Liver (tissue), 9 donors: ENCODE data around the gene SLC18A3. TPM values are rescaled to one million over a fixed set of nuclear protein-coding genes. Genes with fewer than 3 reads are reported as not detected.

ENCODE experiments used
- DNase-seq: peaks from one replicate; pipeline ENCODE4 v3.0.0-alpha.2; 2017; ENCODE audit warnings: low spot score
- H3K27ac ChIP-seq, 2 donors: one replicate each; pipeline ENCODE4 v1.7.0; 2013; ENCODE audit warnings: inconsistent platforms in 2 of 2, low read length in 2 of 2, control low read depth in 1 of 2, low read depth in 1 of 2, mild to moderate bottlenecking in 1 of 2
- H3K27me3 ChIP-seq, 4 donors: one replicate each; pipeline versions ENCODE4 v1.6.1 to v1.7.0; 2013; ENCODE audit warnings: low read length in 3 of 4, inconsistent platforms in 1 of 4, mild to moderate bottlenecking in 1 of 4, moderate library complexity in 1 of 4; ENCODE audit not compliant: control insufficient read depth in 4 of 4, insufficient read depth in 4 of 4
- H3K36me3 ChIP-seq, 4 donors: one replicate each; pipeline versions ENCODE4 v1.6.1 to v1.7.0; 2013; ENCODE audit warnings: low read length in 3 of 4, mild to moderate bottlenecking in 3 of 4, low read depth in 1 of 4, moderate library complexity in 1 of 4; ENCODE audit not compliant: control insufficient read depth in 4 of 4, insufficient read depth in 3 of 4
- H3K4me1 ChIP-seq, 4 donors: one replicate each; pipeline versions ENCODE4 v1.6.1 to v1.7.0; 2013; ENCODE audit warnings: low read length in 3 of 4, mild to moderate bottlenecking in 3 of 4, moderate library complexity in 1 of 4; ENCODE audit not compliant: control insufficient read depth in 4 of 4, insufficient read depth in 4 of 4
- H3K4me3 ChIP-seq, 3 donors: one replicate each; pipeline versions ENCODE4 v1.6.1 to v1.7.0; 2013; ENCODE audit warnings: low read length in 3 of 3, control low read depth in 1 of 3, low read depth in 1 of 3, mild to moderate bottlenecking in 1 of 3
- H3K9ac ChIP-seq, 2 donors: one replicate each; pipeline ENCODE4 v1.7.0; 2013; ENCODE audit warnings: low read length in 2 of 2, mild to moderate bottlenecking in 2 of 2, moderate library complexity in 2 of 2, control low read depth in 1 of 2, low read depth in 1 of 2
- H3K9me3 ChIP-seq, 4 donors: one replicate each; pipeline versions ENCODE4 v1.6.1 to v1.7.0; 2013; ENCODE audit warnings: low read length in 3 of 4; ENCODE audit not compliant: control insufficient read depth in 4 of 4
- ATF3 ChIP-seq: IDR thresholded peaks from 2 replicates; pipeline ENCODE4 v1.6.1; 2016; ENCODE audit warnings: antibody characterized with exemption
- FOXA2 ChIP-seq: IDR thresholded peaks from 2 replicates; pipeline ENCODE4 v1.6.1; 2016; ENCODE audit warnings: antibody characterized with exemption
- GABPA ChIP-seq, 2 donors: IDR thresholded peaks in 1 of 2; conservative IDR thresholded peaks in 1 of 2; 2 replicates each; pipeline ENCODE4 v1.6.1; 2016; ENCODE audit warnings: antibody characterized with exemption in 2 of 2, mild to moderate bottlenecking in 1 of 2, moderate library complexity in 1 of 2
- HNF4A ChIP-seq, 2 donors: conservative IDR thresholded peaks; 2 replicates each; pipeline ENCODE4 v1.6.1; 2016; ENCODE audit warnings: antibody characterized with exemption in 2 of 2, mild to moderate bottlenecking in 2 of 2
- HNF4G ChIP-seq: IDR thresholded peaks from 2 replicates; pipeline ENCODE4 v1.6.1; 2016; ENCODE audit warnings: antibody characterized with exemption
- MAX ChIP-seq: IDR thresholded peaks from 2 replicates; pipeline ENCODE4 v1.6.1; 2016; ENCODE audit warnings: antibody characterized with exemption
- NR2F2 ChIP-seq: IDR thresholded peaks from 2 replicates; pipeline ENCODE4 v1.6.1; 2016; ENCODE audit warnings: antibody characterized with exemption
- RAD21 ChIP-seq, 2 donors: IDR thresholded peaks; 2 replicates each; pipeline ENCODE4 v1.6.1; 2016; ENCODE audit warnings: antibody characterized with exemption in 2 of 2, mild to moderate bottlenecking in 2 of 2
- SP1 ChIP-seq: IDR thresholded peaks from 2 replicates; pipeline ENCODE4 v1.6.1; 2018; ENCODE audit warnings: antibody characterized with exemption, mild to moderate bottlenecking
- YY1 ChIP-seq: IDR thresholded peaks from 2 replicates; pipeline ENCODE4 v1.6.1; 2016; ENCODE audit warnings: antibody characterized with exemption, mild to moderate bottlenecking
- ZBTB33 ChIP-seq: IDR thresholded peaks from 2 replicates; pipeline ENCODE4 v1.6.1; 2016; ENCODE audit warnings: antibody characterized with exemption
- WGBS: extraction: QIAGEN DNeasy Blood & Tissue Kit; methylation state at CpG from one replicate; pipeline ENCODE4 v1.1.7; 2013; 5-methylcytosine and 5-hydroxymethylcytosine counted together
- polyA plus RNA-seq, 2 donors: library from polyadenylated mRNA; stranded (reverse) in 1 of 2; unstranded in 1 of 2; fragments of 200-250 nt in 1 of 2; fragments of >200 nt in 1 of 2; fragmentation: Nextera tagmentation in 1 of 2; extraction: Ambion mirVana in 1 of 2; gene quantifications; one replicate each; pipeline versions ENCODE4 v1.2.1 to v1.2.3, GENCODE V29; 2013 to 2015
- total RNA-seq, 2 donors: library from RNA; depleted of rRNA; stranded (reverse); fragments of >200 nt; gene quantifications; one replicate each; pipeline ENCODE4 v1.2.3, GENCODE V29; 2014
- donor health status: healthy.
- donor health status: healthy.
- donor health status: healthy.
- donor health status: healthy.
- donor health status: healthy.

SLC18A3 gene
- total and polyA plus RNA-seq, 4 donors, result not detected

GRCh38 chr10:49656845-49657493, 46.9 kb downstream of the SLC18A3 start:
- H3K4me3 ChIP-seq, result no peak overlapping the region
- H3K9me3 ChIP-seq, result peaks cover 0 to 5% (median 2%) of the 10 kb centered on the region in 4 donors
- 79% methylated on average over 9 of the region's 9 CpGs for WGBS
- H3K27ac ChIP-seq, result no peak overlapping the region
- H3K9ac ChIP-seq, result no peak overlapping the region
- no peaks in the 10 kb centered on the region for H3K4me1 ChIP-seq
- no peaks in the 10 kb centered on the region for H3K36me3 ChIP-seq
- H3K27me3 ChIP-seq, result no peaks in the 10 kb centered on the region
- no peak for DNase-seq
- TF ChIP-seq GABPA (IDR thresholded peaks at IDR 0.05 in 1 of 2, conservative IDR thresholded peaks at IDR 0.05 in 1 of 2), result no peak
- no peak for TF ChIP-seq HNF4G
- TF ChIP-seq FOXA2, result no peak
- TF ChIP-seq ZBTB33, result no peak
- no peak for TF ChIP-seq RAD21 (IDR thresholded peaks at IDR 0.05)
- no peak for TF ChIP-seq YY1

- 62% methylated on average over 1 of the region's 1 CpG for WGBS
- TF ChIP-seq MAX (no peak), SP1 (no peak)
- Histone ChIP-seq H3K4me3 (no peak overlapping the region), H3K27me3 (no peaks in the 10 kb centered on the region), H3K9me3 (peaks cover 0 to 5% (median 2%) of the 10 kb centered on the region in 4 donors), H3K36me3 (no peaks in the 10 kb centered on the region), H3K9ac (no peak overlapping the region), H3K27ac (no peak overlapping the region), H3K4me1 (no peaks in the 10 kb centered on the region)
- no peak for DNase-seq
Measured at GRCh38 chr10:49657606-49658005, 47.5 kb downstream of the SLC18A3 start.

- 51% methylated on average over 8 of the region's 8 CpGs for WGBS
- Histone ChIP-seq H3K9me3 (peaks cover 0 to 5% (median 2%) of the 10 kb centered on the region in 4 donors), H3K36me3 (no peaks in the 10 kb centered on the region), H3K9ac (no peak overlapping the region), H3K27ac (no peak overlapping the region), H3K27me3 (no peaks in the 10 kb centered on the region), H3K4me1 (no peaks in the 10 kb centered on the region), H3K4me3 (no peak overlapping the region)
- no peak for TF ChIP-seq ATF3
- no peak for TF ChIP-seq SP1
- no peak for TF ChIP-seq FOXA2
- TF ChIP-seq HNF4A (conservative IDR thresholded peaks at IDR 0.05), result no peak
- TF ChIP-seq NR2F2, result no peak
- DNase-seq, result no peak
Measured at GRCh38 chr10:49661140-49661856, 51.2 kb downstream of the SLC18A3 start.

Other genes with a start within 250 kb of the SLC18A3 start
- gene DRGX, start 214.2 kb upstream of the SLC18A3 start, total RNA-seq, result not detected
- not detected for gene DRGX, start 214.2 kb upstream of the SLC18A3 start, polyA plus RNA-seq
- 10 to 100 TPM; 12.0 to 17.1 TPM for gene ERCC6, start 71.2 kb upstream of the SLC18A3 start, total RNA-seq
- gene ERCC6, start 71.2 kb upstream of the SLC18A3 start, polyA plus RNA-seq, result 1 to 10 TPM; 2.3 to 3.0 TPM
- gene CHAT, start 3.7 kb downstream of the SLC18A3 start, total RNA-seq, result not detected
- not detected for gene CHAT, start 3.7 kb downstream of the SLC18A3 start, polyA plus RNA-seq
- not detected for gene C10orf53, start 69.3 kb downstream of the SLC18A3 start, total RNA-seq
- gene C10orf53, start 69.3 kb downstream of the SLC18A3 start, polyA plus RNA-seq, result not detected
- 10 to 100 TPM in 1 of 2 donors, 1 to 10 TPM in 1; 5.2 to 67.9 TPM for gene OGDHL, start 152.0 kb downstream of the SLC18A3 start, total RNA-seq
- 10 to 100 TPM; 41.2 to 58.3 TPM for gene OGDHL, start 152.0 kb downstream of the SLC18A3 start, polyA plus RNA-seq